ENCODE results near the gene METAP1. TPM values are rescaled to one million over a fixed set of nuclear protein-coding genes. Genes with fewer than 3 reads are reported as not detected.

The METAP1 gene
- total and polyA plus RNA-seq, 2 of the 8 experiments (the other 6 are each of a cell fraction or from before 2014, with no cell fraction given) = 50.6 to 85.2 TPM

DNA sequence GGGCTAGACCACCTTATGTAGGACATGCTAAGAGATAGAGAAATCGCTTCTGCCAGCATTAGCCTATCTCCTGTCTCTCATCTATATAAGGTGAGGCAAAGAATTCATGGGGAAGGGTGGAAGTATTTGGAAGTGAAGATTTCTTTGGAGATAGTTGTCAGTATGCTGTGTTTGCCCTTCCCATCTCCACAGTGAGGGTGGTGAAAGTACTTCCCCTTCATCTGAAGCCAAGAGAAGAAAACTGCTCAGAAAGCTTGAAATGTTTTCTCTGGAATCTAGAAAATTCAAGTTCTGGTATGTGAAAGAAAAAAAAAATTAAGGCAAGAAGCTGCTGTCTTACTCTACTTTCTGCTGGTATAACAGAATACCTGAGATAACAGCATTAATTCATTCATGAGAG, 105.4 kb downstream of the METAP1 start:
- Histone ChIP-seq H3K9ac (replicated peaks in 1 of 4; ENCODE audit: extremely low read depth in 1 of 4, low read depth in 3 of 4, low read length in 3 of 4) (no peak overlapping the region), H3K4me2 (ENCODE audit: insufficient read depth in 1 of 2, low read depth in 2 of 2, low read length in 2 of 2) (no peak overlapping the region), H4K20me1 (replicated peaks in 1 of 2; ENCODE audit: control insufficient read depth in 1 of 2, insufficient read depth in 2 of 2, low read length in 2 of 2) (no peaks in the 10 kb centered on the region), H2BK5ac (ENCODE audit: low read depth, low read length) (no peak overlapping the region), H3K79me1 (ENCODE audit: low read depth, low read length) (no peaks in the 10 kb centered on the region), H2BK120ac (replicated peaks; ENCODE audit: low read depth, low read length) (no peak overlapping the region), H3K9me3 (ENCODE audit: insufficient read depth in 2 of 2, low read depth in 1 of 2, low read length in 1 of 2) (peaks cover 8 to 11% of the 10 kb centered on the region in 2 experiments; a peak in 2 of 4 replicates), H2BK20ac (ENCODE audit: low read length) (no peak overlapping the region), H3K27ac (ENCODE audit: low read depth, low read length) (no peak overlapping the region), H3K79me2 (ENCODE audit: control insufficient read depth in 1 of 2, insufficient read depth in 2 of 2, low read length in 2 of 2) (no peaks in the 10 kb centered on the region), H4K91ac (replicated peaks; ENCODE audit: insufficient read length, low read length) (no peak overlapping the region), H2BK12ac (ENCODE audit: low read depth, low read length) (no peak overlapping the region), H3K36me3 (ENCODE audit: control insufficient read depth in 2 of 4, insufficient read depth in 4 of 4, low read length in 3 of 4) (no peaks in the 10 kb centered on the region), H3K14ac (ENCODE audit: insufficient read length) (no peak overlapping the region), H3K27me3 (replicated peaks in 1 of 4; ENCODE audit: control insufficient read depth in 3 of 4, extremely low read depth in 1 of 4, insufficient read depth in 3 of 4, low read length in 3 of 4) (peaks cover 0 to 1% (median 0%) of the 10 kb centered on the region in 4 experiments; a peak in 1 of 7 replicates), H3K23me2 (ENCODE audit: low read depth, low read length) (no peaks in the 10 kb centered on the region), H3K4ac (replicated peaks; ENCODE audit: insufficient read length, low read depth, low read length) (no peak overlapping the region), H3K4me3 (ENCODE audit: extremely low read depth in 1 of 4, insufficient read depth in 2 of 4, low read depth in 3 of 4, low read length in 4 of 4) (no peak overlapping the region), H4K5ac (ENCODE audit: insufficient read length, low read depth, low read length) (no peak overlapping the region), H2BK15ac (ENCODE audit: low read length) (no peak overlapping the region), H3K4me1 (replicated peaks in 1 of 4; ENCODE audit: control insufficient read depth in 3 of 4, insufficient read depth in 4 of 4, low read length in 3 of 4) (no peaks in the 10 kb centered on the region), H2AK5ac (ENCODE audit: low read depth, low read length) (no peak overlapping the region), H3K23ac (ENCODE audit: insufficient read length) (no peak overlapping the region), H3K18ac (ENCODE audit: extremely low read depth, low read length) (no peak overlapping the region), H4K8ac (ENCODE audit: extremely low read depth, insufficient read depth, low read length) (no peak overlapping the region), H2AFZ (ENCODE audit: low read length) (no peak overlapping the region), H3K56ac (replicated peaks; ENCODE audit: insufficient read length, low read depth, low read length) (no peak overlapping the region)
- DNase-seq (ENCODE audit: low read depth in 1 of 2, low spot score in 2 of 2) (no peak), FAIRE-seq (no peak)
- ChIA-PET POLR2A (ENCODE audit: partially characterized antibody) (interaction anchor here (1.2 kb wide), 1 partner anchor 12 kb away, joined by 4 read pairs; the partner anchor contains the start of gene ADH5), CTCF (ENCODE audit: partially characterized antibody) (interaction anchor here (0.7 to 1.2 kb wide), 3 partner anchors 45 to 305 kb away, joined by 3 read pairs; no protein-coding TSS in a partner anchor)
- 85% methylated on average over 1 of the region's 1 CpG; no CpG with 5 or more reads in 1 of the 2 experiments for WGBS, 2 experiments (ENCODE audit: extremely low coverage in 1 of 2, insufficient coverage in 1 of 2, insufficient read length in 1 of 2, insufficient replicate concordance in 2 of 2, low coverage in 1 of 2, low lambda C conversion rate in 2 of 2, missing lambda C conversion rate in 1 of 2)
- TF ChIP-seq FOSL1 (IDR thresholded peaks at IDR 0.05; ENCODE audit: insufficient read depth, low read depth, low read length) = no peak
- TF ChIP-seq, protein P1, sequence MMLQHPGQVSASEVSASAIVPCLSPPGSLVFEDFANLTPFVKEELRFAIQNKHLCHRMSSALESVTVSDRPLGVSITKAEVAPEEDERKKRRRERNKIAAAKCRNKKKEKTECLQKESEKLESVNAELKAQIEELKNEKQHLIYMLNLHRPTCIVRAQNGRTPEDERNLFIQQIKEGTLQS (IDR thresholded peaks at IDR 0.05; ENCODE audit: insufficient read depth, low read depth, low read length) = no peak
- no peak for TF ChIP-seq TAF7 (optimal IDR thresholded peaks at IDR 0.05; ENCODE audit: borderline replicate concordance, low read depth, low read length)
- TF ChIP-seq CBX5 (IDR thresholded peaks at IDR 0.05; ENCODE audit: low read depth, low read length) = no peak
- TF ChIP-seq TCF12 (IDR thresholded peaks at IDR 0.05; ENCODE audit: low read depth, low read length) = no peak
- TF ChIP-seq TBP (IDR thresholded peaks at IDR 0.05; ENCODE audit: low read depth, low read length) = no peak
- no peak for TF ChIP-seq GTF2F1 (IDR thresholded peaks at IDR 0.05; ENCODE audit: borderline replicate concordance, low read depth, low read length)
- no peak for TF ChIP-seq RFX5 (IDR thresholded peaks at IDR 0.05; ENCODE audit: borderline replicate concordance, low read depth, low read length)
- no peak for TF ChIP-seq SAP30 (IDR thresholded peaks at IDR 0.05; ENCODE audit: insufficient read depth, insufficient replicate concordance, low read length)
- TF ChIP-seq RBBP5 (IDR thresholded peaks at IDR 0.05; ENCODE audit: borderline replicate concordance, low read depth, low read length) = no peak
- TF ChIP-seq ASH2L (IDR thresholded peaks at IDR 0.05; ENCODE audit: low read length) = no peak
- TF ChIP-seq EP300 (IDR thresholded peaks at IDR 0.05; ENCODE audit: borderline replicate concordance in 1 of 2, low read depth in 2 of 2, low read length in 2 of 2) = no peak
- TF ChIP-seq KDM5A (IDR thresholded peaks at IDR 0.05; ENCODE audit: low read length) = no peak
- no peak for TF ChIP-seq TAF1 (IDR thresholded peaks at IDR 0.05; ENCODE audit: low read depth, low read length)
